OCI-LY3 (cell line): ENCODE measurements around the gene ANKRD28.

Experiments used
- H2AFZ ChIP-seq: fragments of 200-600, 300-600 bp; shearing (Covaris generic); 2 replicates; pipeline ENCODE4 v1.6.0; 2014; ENCODE audit warnings: antibody characterized with exemption, low read depth, low read length
- H3K27ac ChIP-seq: fragments of 200-600, 300-600 bp; sonication (generic); 2 replicates; pipeline ENCODE4 v1.5.1; 2014; ENCODE audit warnings: mild to moderate bottlenecking, low read length, moderate library complexity, mixed read lengths
- H3K27me3 ChIP-seq: fragments of 200-600, 300-600 bp; sonication (generic); 2 replicates; pipeline ENCODE4 v1.6.1; 2014; ENCODE audit warnings: low read depth, low read length, mixed read lengths
- H3K36me3 ChIP-seq: fragments of 200-600, 300-600 bp; sonication (generic); replicated peaks from 2 replicates; pipeline ENCODE3; 2014; ENCODE audit warnings: low read depth, low read length, mixed read lengths
- H3K4me1 ChIP-seq: fragments of 300-600, 200-600 bp; sonication (generic); 2 replicates; pipeline ENCODE4 v1.6.1; 2014; ENCODE audit warnings: low read length, mixed read lengths
- H3K4me2 ChIP-seq: fragments of 200-600, 300-600 bp; sonication (generic); 2 replicates; pipeline ENCODE4 v1.6.1; 2014; ENCODE audit warnings: low read length, mixed read lengths
- H3K4me3 ChIP-seq: fragments of 300-600, 200-600 bp; sonication (generic); 2 replicates; pipeline ENCODE4 v1.5.1; 2014; ENCODE audit warnings: antibody characterized with exemption, mild to moderate bottlenecking, low read length, moderate library complexity
- H3K79me2 ChIP-seq: fragments of 300-600, 200-600 bp; shearing (Covaris generic); 2 replicates; pipeline ENCODE4 v1.6.1; 2014; ENCODE audit warnings: mild to moderate bottlenecking, low read length, mixed read lengths
- H3K9ac ChIP-seq: fragments of 300-600, 200-600 bp; shearing (Covaris generic); 2 replicates; pipeline ENCODE4 v1.6.0; 2014; ENCODE audit warnings: mild to moderate bottlenecking, low read length, moderate library complexity
- H3K9me3 ChIP-seq: fragments of 200-600, 300-600 bp; shearing (Covaris generic); 2 replicates; pipeline ENCODE4 v1.6.1; 2014; ENCODE audit warnings: low read length, mixed read lengths; ENCODE audit not compliant: insufficient read depth
- H4K20me1 ChIP-seq: fragments of 200-600, 300-600 bp; sonication (generic); 2 replicates; pipeline ENCODE4 v1.6.1; 2016; ENCODE audit warnings: low read length, mixed read lengths; ENCODE audit not compliant: insufficient read depth
- EZH2phosphoT487 ChIP-seq: fragments of 200-600 bp; shearing (Covaris generic); IDR thresholded peaks from 2 replicates; pipeline ENCODE4 v1.6.1; 2018; ENCODE audit warnings: antibody characterized with exemption, mixed run types, low read depth
- TF ChIP-seq, protein P1 (sequence below): fragments of 200-600, 300-600 bp; sonication (generic); IDR thresholded peaks from 2 replicates; pipeline ENCODE4 v1.5.1; 2014; ENCODE audit warnings: antibody characterized with exemption, low read length, low read depth

Gene ANKRD28

DNA sequence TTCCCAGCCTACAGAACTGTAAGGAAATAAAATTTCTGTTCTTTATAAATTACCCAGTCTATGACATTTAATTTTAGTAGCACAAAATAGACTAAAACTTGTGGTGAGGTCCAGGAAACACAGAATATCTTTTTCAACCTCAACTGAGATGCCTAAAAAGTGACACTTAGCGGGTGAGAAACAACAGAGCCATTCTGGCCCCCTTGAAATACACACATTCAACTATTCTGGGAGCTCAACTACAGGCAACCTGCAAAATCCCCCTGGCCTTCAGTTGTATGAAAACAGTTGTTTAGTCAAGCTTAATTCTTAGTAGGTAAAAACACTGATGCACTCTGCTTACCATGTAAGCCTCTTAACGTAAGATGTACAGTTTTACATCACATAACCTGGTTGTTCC, 66.8 kb downstream of the ANKRD28 start:
- no peak for TF ChIP-seq EZH2phosphoT487
- TF ChIP-seq, protein P1, sequence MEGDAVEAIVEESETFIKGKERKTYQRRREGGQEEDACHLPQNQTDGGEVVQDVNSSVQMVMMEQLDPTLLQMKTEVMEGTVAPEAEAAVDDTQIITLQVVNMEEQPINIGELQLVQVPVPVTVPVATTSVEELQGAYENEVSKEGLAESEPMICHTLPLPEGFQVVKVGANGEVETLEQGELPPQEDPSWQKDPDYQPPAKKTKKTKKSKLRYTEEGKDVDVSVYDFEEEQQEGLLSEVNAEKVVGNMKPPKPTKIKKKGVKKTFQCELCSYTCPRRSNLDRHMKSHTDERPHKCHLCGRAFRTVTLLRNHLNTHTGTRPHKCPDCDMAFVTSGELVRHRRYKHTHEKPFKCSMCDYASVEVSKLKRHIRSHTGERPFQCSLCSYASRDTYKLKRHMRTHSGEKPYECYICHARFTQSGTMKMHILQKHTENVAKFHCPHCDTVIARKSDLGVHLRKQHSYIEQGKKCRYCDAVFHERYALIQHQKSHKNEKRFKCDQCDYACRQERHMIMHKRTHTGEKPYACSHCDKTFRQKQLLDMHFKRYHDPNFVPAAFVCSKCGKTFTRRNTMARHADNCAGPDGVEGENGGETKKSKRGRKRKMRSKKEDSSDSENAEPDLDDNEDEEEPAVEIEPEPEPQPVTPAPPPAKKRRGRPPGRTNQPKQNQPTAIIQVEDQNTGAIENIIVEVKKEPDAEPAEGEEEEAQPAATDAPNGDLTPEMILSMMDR = no peak
- peaks cover 9% of the 10 kb centered on the region for H3K4me1 ChIP-seq
- no peak overlapping the region for H2AFZ ChIP-seq
- H3K9me3 ChIP-seq = no peaks in the 10 kb centered on the region
- no peak overlapping the region for H3K27ac ChIP-seq
- H3K4me3 ChIP-seq = no peak overlapping the region
- H3K27me3 ChIP-seq = no peaks in the 10 kb centered on the region
- no peaks in the 10 kb centered on the region for H3K79me2 ChIP-seq
- no peak overlapping the region for H3K4me2 ChIP-seq
- peaks cover 9% of the 10 kb centered on the region for H3K36me3 ChIP-seq
- H4K20me1 ChIP-seq = no peaks in the 10 kb centered on the region
- H3K9ac ChIP-seq = no peak overlapping the region

DNA sequence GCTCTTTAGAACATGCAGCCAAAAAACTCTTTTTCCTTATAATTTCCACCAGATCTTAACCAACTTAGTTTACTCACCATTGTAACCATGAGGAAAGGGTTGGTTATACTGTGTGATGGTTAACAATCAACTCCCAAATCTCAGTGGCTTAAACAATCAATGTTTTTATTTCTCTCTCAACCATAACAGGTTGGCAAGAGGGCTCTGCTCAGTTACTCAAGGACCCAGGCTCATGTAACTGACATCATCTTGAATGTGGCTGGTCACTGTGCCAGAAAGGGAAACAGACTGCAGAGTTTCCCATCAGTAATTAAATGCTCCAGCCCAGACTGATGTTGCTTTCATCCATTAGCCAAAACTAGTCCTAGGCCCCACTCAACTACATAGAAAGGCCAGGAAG, 69.0 kb downstream of the ANKRD28 start:
- Histone ChIP-seq H3K4me2 (no peak overlapping the region), H3K27me3 (no peaks in the 10 kb centered on the region), H3K27ac (no peak overlapping the region), H4K20me1 (no peaks in the 10 kb centered on the region), H3K4me3 (no peak overlapping the region), H3K9me3 (no peaks in the 10 kb centered on the region), H2AFZ (no peak overlapping the region), H3K9ac (no peak overlapping the region), H3K4me1 (peaks cover 20% of the 10 kb centered on the region), H3K36me3 (peaks cover 14% of the 10 kb centered on the region), H3K79me2 (no peaks in the 10 kb centered on the region)
- TF ChIP-seq, protein P1 = no peak
- TF ChIP-seq EZH2phosphoT487 = no peak

DNA sequence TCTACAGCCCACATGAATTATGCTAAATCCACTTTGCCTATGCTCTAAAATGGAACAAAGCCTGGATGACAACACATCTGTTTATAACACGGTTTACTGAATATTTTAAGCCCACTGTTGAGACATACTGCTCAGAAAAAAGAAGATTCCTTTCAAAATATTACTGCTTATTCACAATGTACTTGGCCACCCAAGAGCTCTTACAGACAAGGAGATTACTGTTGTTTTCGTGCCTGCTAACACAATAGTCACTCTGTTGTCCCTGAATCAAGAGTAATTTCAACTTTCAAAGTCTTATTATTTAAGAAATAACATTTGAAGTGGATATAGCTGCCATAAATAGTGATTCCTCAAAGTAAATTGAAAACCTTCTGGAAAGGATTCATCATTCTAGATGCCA, 70.9 kb downstream of the ANKRD28 start:
- H2AFZ ChIP-seq = no peak overlapping the region
- H3K36me3 ChIP-seq = peaks cover 17% of the 10 kb centered on the region
- H3K4me3 ChIP-seq = no peak overlapping the region
- no peaks in the 10 kb centered on the region for H3K9me3 ChIP-seq
- H3K27me3 ChIP-seq = no peaks in the 10 kb centered on the region
- H3K4me2 ChIP-seq = no peak overlapping the region; the same call in 1 of the 2 replicates
- peaks cover 20% of the 10 kb centered on the region for H3K4me1 ChIP-seq
- H3K27ac ChIP-seq = no peak overlapping the region
- H3K79me2 ChIP-seq = no peaks in the 10 kb centered on the region
- H4K20me1 ChIP-seq = no peaks in the 10 kb centered on the region
- H3K9ac ChIP-seq = no peak overlapping the region
- TF ChIP-seq EZH2phosphoT487 = no peak
- TF ChIP-seq, protein P1 = no peak

DNA sequence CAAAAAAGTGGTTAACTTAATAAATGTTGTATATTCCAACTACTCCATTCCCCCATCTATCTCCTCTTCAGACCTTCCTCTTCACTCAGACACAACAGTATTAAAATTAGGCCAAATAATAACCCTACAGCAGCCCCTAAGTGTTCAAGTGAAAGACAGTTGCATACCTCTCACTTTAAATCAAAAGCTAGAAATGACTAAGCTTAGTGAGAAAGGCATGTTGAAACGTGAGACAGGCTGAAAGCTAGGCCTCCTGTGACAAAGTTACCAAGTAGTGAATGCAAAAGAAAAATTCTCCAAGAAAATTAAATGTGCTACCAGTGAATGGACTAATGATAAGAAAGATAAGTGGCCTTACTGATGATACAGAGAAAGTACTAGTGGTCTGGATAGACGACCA, 71.7 kb downstream of the ANKRD28 start:
- H3K27me3 ChIP-seq = no peaks in the 10 kb centered on the region
- no peaks in the 10 kb centered on the region for H4K20me1 ChIP-seq
- H2AFZ ChIP-seq = peak overlapping the region; percentile 30; the same call in 1 of the 2 replicates
- H3K4me3 ChIP-seq = peak overlapping the region; percentile 22
- peaks cover 17% of the 10 kb centered on the region for H3K36me3 ChIP-seq
- TF ChIP-seq, protein P1 = no peak
- TF ChIP-seq EZH2phosphoT487 = no peak
- H3K9ac ChIP-seq = peak overlapping the region; percentile 42
- no peaks in the 10 kb centered on the region for H3K79me2 ChIP-seq
- H3K27ac ChIP-seq = peak overlapping the region; percentile 71
- H3K9me3 ChIP-seq = no peaks in the 10 kb centered on the region
- H3K4me1 ChIP-seq = peaks cover 20% of the 10 kb centered on the region
- H3K4me2 ChIP-seq = peak overlapping the region; percentile 69
